Cardiac muscle cell (in vitro differentiated cells and primary cell): ENCODE results near the gene CPA3. TPM values are rescaled to one million over a fixed set of nuclear protein-coding genes. Genes with fewer than 3 reads are reported as not detected.

Source experiments
- DNase-seq, 2 donors: peaks; one replicate each; pipeline versions ENCODE4 v3.0.0 to v3.0.0-alpha.2; 2010 to 2017; ENCODE audit warnings: low read depth in 1 of 2, low spot score in 1 of 2
- H3K27ac ChIP-seq: fragments of 200-600 bp; sonication (generic); 2 replicates; pipeline ENCODE4 v1.5.1; 2016
- H3K27me3 ChIP-seq: fragments of 200-600 bp; sonication (generic); 2 replicates; pipeline ENCODE4 v1.6.0; 2016; ENCODE audit warnings: control low read depth
- H3K36me3 ChIP-seq: fragments of 200-600 bp; sonication (generic); 2 replicates; pipeline ENCODE4 v1.5.1; 2016; ENCODE audit warnings: control low read depth
- H3K4me1 ChIP-seq: fragments of 200-600 bp; sonication (generic); 2 replicates; pipeline ENCODE4 v1.8.1; 2017; ENCODE audit warnings: low read depth, mild to moderate bottlenecking, mixed run types
- H3K4me3 ChIP-seq: fragments of 200-600 bp; sonication (generic); 2 replicates; pipeline ENCODE4 v1.5.1; 2016; ENCODE audit warnings: mild to moderate bottlenecking
- H3K9me3 ChIP-seq: fragments of 200-600 bp; sonication (generic); 2 replicates; pipeline ENCODE4 v1.5.1; 2017; ENCODE audit warnings: low read depth, mild to moderate bottlenecking, control low read depth
- CTCF ChIP-seq: IDR thresholded peaks from 2 replicates; pipeline ENCODE4 v1.5.1; 2012; ENCODE audit warnings: low read depth, mild to moderate bottlenecking, low read length
- polyA plus RNA-seq: library from polyadenylated mRNA; unstranded; fragments of >200 nt; fragmentation: Nextera tagmentation; extraction: Ambion mirVana; gene quantifications from 2 replicates; pipeline ENCODE4 v1.2.1, GENCODE V29; 2016
- total RNA-seq: library from RNA; depleted of rRNA; stranded (reverse); fragments of >200 nt; gene quantifications from 2 replicates; pipeline ENCODE4 v1.2.3, GENCODE V29; 2016

Gene CPA3
- total and polyA plus RNA-seq, 2 experiments from 2014 or later = not detected

- Histone ChIP-seq H3K36me3 (no peaks in the 10 kb centered on the region), H3K27ac (no peak overlapping the region), H3K27me3 (peaks cover 43% of the 10 kb centered on the region), H3K9me3 (no peaks in the 10 kb centered on the region), H3K4me1 (no peaks in the 10 kb centered on the region), H3K4me3 (no peak overlapping the region)
- DNase-seq = peak in 1 of 2 donors; percentile 59
- TF ChIP-seq CTCF = no peak
Measured at GRCh38 chr3:148901987-148902791, 37.1 kb downstream of the CPA3 start.

DNA sequence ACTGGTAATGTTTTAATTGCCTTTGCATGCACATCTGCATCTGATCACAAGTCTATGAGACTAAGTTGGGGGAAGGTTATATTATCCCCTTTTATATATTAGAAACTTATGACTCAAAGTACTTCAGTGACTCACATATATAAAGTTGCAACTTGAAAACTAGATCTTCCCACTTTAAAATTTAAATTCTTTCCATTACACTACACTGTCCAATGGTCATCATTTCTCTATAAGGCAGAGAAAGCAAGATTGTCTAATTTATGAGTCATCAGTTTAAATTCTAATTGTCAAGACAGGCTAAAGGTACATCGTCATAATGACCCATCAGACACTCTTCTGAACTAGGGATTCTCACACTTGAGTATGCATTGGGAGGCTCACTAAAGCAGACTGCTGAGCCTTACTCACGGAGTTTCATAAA, 37.9 kb downstream of the CPA3 start:
- TF ChIP-seq CTCF = no peak
- H3K4me1 ChIP-seq = no peaks in the 10 kb centered on the region
- no peaks in the 10 kb centered on the region for H3K36me3 ChIP-seq
- peaks cover 35% of the 10 kb centered on the region for H3K27me3 ChIP-seq
- DNase-seq = peak in 1 of 2 donors; percentile 6
- no peaks in the 10 kb centered on the region for H3K9me3 ChIP-seq
- H3K27ac ChIP-seq = no peak overlapping the region
- no peak overlapping the region for H3K4me3 ChIP-seq

GRCh38 chr3:148903941-148904340, 38.8 kb downstream of the CPA3 start:
- DNase-seq = no peak
- no peaks in the 10 kb centered on the region for H3K9me3 ChIP-seq
- H3K4me3 ChIP-seq = no peak overlapping the region
- H3K36me3 ChIP-seq = no peaks in the 10 kb centered on the region
- TF ChIP-seq CTCF = no peak
- H3K27me3 ChIP-seq = peaks cover 29% of the 10 kb centered on the region
- no peak overlapping the region for H3K27ac ChIP-seq
- H3K4me1 ChIP-seq = no peaks in the 10 kb centered on the region

DNA sequence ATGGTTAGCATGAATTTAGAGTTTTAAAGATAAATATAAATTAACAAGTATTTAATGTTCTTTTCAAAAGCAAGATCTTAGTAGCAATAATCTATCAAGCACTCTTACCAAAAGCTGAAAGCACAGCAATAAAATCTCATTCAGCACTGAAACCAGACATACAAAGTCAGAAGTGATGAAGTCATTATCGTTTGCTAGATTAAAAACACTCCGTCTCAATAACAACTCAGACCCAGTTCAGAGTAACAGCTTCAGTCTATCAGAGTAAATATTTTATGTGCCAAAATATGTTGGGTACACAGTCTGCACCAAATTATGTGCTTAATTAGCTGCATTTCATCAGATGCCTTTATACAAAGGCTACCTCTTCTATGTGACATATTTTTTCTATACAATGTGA, 41.6 kb downstream of the CPA3 start:
- Histone ChIP-seq H3K27ac (no peak overlapping the region), H3K27me3 (peaks cover 19% of the 10 kb centered on the region), H3K4me1 (no peaks in the 10 kb centered on the region), H3K4me3 (no peak overlapping the region), H3K36me3 (no peaks in the 10 kb centered on the region), H3K9me3 (no peaks in the 10 kb centered on the region)
- no peak for DNase-seq
- TF ChIP-seq CTCF = no peak

DNA sequence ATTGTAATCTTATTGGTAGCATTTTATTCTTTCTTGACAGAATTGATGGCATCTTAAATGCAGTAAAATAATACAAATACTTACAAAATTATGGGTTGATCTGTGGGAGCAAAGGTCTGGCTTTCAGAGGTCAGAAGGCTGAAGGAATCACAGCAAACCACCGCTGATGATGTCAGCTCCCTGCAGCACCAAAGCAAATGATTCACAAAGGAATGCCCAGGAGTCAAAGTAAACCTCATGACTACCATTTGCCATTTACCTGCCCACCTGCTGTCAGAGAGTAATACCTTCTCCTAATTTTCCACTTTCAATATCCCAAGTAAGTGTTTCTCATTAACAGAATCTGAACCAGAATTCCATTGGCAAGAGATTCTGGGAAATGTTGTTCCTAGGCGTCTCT, 46.1 kb downstream of the CPA3 start:
- no peak overlapping the region for H3K4me3 ChIP-seq
- H3K4me1 ChIP-seq = no peaks in the 10 kb centered on the region
- no peaks in the 10 kb centered on the region for H3K36me3 ChIP-seq
- no peak overlapping the region for H3K27ac ChIP-seq
- TF ChIP-seq CTCF = no peak
- peaks cover 3% of the 10 kb centered on the region for H3K27me3 ChIP-seq
- DNase-seq = no peak
- H3K9me3 ChIP-seq = no peaks in the 10 kb centered on the region
